Stimulated activated naive CD4-positive, alpha-beta T cell treated with Interleukin-2 at 50 U/mL for 16 hours (primary cell): ENCODE results near the gene CALY.
A peak's percentile ranks its signal among the peaks of the same experiment; 100 is the strongest.
"Not testable (repeated sequence)": the region's sequence is repeated elsewhere in the genome, so short reads cannot be mapped to it uniquely, and the experiment has no call there.

Source experiments
- DNase-seq: peaks from one replicate; lab custom pipeline; 2025; lab: John Stamatoyannopoulos, UW

CALY gene, protein sequence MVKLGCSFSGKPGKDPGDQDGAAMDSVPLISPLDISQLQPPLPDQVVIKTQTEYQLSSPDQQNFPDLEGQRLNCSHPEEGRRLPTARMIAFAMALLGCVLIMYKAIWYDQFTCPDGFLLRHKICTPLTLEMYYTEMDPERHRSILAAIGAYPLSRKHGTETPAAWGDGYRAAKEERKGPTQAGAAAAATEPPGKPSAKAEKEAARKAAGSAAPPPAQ

DNA sequence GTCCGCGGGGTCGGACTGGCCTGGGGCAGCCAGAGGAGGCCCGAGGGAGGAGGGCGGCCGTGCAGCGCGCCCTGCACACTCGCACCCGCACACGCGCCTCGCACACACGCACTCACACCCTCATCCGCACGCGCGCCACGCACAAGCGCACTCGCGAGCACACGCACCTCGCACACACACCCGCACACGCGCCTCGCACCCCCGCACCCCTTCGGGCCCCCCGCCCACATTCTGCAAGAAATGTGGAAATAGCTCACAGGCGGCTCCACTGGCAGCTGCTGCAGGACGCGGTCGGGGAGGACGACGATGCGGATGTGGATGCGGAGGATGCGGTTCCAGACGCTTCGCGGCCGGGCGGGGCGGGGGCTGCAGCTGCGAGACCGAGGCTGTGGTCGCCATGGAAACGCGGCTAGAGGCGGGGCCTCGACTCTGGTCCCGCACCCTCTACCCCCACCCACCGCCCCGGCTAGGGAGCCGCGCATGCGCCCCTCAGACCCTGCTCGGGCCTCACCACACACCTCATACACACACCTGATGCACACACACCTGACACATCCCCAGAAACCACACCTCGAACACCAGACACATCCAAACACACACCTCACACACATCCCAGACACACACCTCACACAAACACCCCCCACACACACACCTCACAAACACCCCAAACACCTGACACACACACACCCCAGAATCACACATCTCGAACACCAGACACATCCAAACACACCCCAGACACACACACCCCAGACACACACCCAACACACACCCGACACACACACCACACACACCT, at the start of gene CALY:
Gene CALY (minus strand): TSS at position 320 of the 793 bp plus-strand sequence. CDS start 7,907 bp downstream, outside the sequence.
- DNase-seq: peak; percentile 76

DNA sequence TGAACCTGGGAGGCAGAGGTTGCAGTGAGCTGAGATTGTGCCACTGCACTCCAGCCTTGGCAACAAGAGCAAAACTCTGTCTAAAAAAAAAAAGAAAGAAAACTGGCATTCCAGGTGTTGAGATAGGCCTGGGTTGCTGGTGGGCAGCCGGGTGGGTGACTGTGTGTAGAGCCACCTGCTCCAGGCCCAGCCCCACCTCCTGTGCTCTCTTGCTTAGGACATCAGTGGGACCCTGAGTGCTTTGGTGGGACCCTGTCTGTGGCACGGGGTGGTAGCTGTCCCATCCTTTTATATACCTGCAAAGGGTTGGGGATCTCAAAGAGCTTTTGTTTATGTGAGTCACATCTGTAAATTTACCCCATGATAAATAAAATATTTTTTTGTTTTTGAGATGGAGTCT, 48.5 kb upstream of the CALY start:
- no peak for DNase-seq

DNA sequence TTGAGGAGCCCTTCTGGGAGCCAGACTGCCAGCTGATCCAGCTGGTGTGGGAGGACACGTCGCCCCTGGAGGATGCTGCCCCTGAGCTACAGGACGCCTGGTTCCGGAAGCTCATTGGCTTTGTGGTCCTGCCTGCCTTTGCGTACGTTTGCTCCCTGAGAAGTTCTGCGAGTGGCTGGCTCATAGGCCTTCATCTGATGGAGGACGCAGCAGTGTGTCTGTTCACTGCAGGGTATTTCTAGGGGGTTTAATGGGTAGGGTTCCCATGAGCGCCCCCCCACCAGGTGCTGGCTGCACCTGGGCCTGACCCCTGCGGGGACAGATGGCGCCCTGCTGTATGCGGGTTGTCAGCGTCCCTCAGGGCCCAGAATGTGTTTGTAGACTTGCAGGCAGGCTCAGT, 47.4 kb upstream of the CALY start:
- no peak for DNase-seq

DNA sequence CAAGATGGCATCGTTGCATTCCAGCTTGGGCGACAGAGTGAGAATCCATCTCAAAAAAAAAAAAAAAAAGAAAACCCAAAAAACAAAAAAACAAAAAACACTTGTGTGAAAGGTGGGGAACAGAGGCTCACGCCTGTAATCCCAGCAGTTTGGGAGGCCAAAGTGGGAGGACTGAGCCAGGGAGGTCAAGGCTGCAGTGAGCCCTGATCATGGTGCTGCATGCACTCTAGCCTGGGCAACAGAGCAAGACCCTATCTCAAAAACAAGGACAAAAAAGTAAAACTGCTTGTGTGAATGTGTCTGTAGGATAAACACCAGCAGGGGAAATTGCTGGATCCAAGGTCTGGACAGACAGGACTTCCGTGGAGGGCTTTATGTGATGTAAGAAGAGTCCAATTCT, 46.9 kb upstream of the CALY start:
- no peak for DNase-seq

DNA sequence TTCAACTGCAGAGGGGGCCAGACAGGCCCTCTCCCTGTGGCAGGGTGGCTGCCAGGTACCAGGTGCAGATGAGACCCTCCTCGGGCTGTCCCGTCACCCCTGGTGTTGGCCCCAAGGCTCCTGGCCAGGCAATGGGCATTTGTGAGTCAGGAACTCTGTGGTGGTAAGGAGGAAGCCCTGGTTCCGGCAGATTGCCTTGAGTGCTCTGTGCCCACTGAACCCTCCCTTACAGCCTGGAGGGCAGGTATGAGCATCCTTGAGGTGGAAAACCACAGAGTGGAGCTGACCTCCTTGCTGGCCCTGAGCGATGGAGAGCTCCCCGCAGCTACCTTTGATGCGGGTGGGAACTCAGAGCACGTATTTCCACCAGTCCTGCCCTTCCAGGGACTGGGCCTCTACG, 44.3 kb upstream of the CALY start:
- DNase-seq: no peak

DNA sequence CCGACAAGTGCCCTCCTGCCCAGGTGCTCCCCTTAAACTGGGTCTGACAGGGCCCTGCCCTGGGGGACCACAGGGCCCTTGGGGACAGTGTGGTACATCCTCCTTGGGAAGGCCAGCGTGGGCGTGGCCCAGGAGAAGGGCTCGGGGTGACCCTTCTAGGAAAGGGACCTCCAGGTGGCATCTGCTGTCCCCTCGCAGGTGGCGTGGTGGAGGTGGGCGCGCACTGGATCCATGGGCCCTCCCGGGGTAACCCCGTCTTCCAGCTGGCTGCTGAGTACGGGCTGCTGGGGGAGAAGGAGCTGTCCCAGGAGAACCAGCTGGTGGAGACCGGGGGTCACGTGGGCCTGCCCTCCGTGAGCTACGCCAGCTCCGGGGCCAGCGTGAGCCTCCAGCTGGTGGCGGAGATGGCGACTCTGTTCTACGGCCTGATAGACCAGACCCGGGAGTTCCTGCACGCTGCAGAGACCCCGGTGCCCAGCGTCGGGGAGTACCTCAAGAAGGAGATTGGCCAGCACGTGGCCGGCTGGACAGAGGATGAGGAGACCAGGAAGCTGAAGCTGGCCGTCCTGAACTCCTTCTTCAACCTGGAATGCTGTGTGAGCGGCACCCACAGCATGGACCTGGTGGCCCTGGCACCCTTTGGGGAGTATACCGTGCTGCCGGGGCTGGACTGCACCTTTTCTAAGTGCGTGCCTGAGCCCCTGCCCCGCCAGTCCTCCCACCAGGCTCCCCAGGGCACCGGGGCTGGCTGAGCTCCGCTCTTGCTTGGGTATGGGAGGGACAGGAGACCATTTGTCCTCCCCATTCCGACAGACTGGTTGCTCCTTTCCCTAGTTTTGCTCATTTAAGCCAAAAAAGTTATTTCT, 43.3 kb upstream of the CALY start:
- DNase-seq: no peak

DNA sequence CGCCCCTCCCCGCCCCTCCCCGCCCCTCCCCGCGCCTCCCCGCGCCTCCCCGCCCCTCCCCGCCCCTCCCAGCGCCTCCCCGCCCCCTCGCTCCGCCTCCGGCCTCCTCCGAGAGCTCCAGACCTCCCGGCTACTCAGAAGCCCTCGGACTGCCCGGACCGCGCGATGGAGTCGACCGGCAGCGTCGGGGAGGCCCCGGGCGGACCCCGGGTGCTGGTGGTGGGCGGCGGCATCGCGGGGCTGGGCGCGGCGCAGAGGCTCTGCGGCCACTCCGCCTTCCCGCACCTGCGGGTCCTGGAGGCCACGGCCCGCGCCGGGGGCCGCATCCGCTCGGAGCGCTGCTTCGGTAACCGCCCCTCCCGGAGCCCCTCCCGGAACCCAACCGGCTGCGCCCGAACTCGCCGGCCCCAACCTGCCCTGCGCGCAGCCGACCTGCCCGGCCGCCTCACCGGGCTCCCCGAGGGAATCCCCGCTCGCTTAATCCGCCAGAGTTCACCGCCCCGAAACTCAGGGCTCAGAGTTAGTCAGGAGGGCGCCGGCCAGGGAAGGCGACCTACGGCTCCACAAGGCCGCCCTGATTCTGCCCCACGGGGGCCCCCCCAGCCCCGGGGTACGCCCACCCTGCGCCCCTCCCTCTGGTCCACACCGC, 42.6 kb upstream of the CALY start, which contains the start of gene PAOX:
Gene PAOX (plus strand): TSS at position 111 of the 649 bp plus-strand sequence. CDS start 55 bp downstream, at position 166.
- peak; percentile 65 for DNase-seq

DNA sequence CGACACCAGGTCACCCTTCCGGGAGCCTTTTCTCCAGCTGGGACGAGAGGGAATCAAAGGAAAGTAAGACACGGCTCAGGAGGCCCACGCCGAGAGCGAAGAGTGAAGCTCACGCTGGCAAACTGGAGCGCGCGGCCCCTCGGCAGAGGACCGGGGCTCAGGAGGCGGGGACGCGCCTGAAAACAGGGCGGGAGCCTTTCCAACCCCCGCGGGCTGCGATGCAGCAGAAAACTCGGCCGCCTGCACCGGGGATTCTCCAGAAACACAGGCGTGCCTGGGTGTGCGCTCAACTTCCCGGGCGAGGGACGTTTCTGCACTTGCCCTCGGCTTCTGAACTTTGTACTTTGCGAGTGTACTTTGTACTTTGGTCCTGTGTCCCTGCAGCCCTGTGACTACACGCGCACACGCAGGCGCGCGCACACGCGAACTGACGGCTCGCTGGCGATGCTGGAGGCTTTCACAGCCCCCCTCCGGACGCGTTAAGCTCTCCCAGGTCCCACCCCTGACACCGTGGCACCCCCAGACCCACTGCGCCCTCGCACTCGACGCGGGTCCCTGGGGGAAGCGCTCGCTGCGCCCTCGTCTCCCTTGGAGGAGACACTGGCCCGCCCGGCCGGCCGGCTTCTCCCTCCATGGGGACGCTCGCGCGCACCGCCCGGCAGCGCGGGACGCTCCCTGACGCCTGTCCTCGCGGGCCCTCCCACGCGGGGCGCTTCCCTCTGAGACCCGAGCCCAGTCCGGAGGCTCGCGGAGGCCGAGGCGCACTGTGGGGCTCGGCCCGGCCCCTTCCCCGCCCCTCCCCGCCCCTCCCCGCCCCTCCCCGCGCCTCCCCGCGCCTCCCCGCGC, 41.8 kb upstream of the CALY start:
- DNase-seq: peak; percentile 53

DNA sequence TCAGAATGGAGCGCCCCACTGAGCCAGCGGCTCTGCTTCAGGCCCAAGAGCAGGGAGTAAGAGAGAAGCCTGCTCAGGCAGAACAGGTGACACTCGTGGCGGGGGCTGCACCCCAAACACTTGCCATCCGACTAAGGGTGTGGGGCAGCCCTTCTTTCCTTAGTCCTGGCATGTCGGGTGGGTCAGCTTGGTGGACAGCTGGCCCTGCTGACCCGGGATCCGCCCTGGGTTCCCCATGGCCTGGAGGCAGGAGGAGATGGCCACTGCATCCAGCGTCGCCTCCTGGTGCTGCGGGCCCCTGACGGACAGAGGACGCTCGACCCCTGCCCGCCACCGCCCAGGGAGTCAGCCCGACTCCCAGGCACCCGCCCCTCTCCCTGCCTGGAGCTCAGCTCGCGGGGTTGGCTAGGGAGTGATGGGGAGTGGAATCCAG, 41.1 kb upstream of the CALY start:
- DNase-seq: no peak

DNA sequence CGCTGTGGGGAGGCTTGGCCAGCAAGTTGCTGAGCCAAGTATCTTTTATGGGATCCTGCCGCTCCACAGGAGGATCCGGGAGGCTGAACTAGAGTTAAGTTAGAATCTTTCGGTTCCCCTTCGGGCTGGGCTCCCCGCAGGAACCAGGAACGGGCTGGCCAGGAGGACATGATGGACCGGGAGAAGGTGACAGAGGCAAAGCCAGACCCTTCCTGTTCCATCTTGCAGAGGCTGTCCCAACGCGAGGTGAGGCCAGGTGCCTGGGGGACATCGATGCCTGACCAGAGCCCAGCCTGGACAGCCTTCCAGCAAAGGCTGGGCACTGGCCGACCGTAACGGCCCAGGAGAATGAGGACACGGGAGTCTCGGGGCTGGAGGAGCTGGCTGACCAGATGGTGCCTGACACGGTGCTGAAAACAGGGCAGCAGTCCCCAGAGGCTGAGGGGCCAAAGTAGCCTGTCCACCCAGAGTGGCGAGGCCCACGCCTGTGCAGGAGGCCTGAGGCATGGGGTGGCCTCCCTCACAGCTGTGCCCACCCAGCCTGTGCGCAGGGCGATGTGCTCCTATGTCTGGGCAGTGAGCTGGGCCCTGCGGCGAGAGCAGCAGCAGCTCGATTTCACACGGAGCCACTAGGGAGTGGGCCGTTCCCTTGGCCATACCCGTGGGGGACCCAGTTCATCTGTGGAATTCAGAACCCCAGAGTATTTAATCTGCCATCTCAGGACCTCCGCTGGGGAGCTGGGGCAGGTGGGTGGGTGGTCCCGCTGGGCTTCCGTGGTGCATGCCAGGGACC, 40.5 kb upstream of the CALY start:
- no peak for DNase-seq

DNA sequence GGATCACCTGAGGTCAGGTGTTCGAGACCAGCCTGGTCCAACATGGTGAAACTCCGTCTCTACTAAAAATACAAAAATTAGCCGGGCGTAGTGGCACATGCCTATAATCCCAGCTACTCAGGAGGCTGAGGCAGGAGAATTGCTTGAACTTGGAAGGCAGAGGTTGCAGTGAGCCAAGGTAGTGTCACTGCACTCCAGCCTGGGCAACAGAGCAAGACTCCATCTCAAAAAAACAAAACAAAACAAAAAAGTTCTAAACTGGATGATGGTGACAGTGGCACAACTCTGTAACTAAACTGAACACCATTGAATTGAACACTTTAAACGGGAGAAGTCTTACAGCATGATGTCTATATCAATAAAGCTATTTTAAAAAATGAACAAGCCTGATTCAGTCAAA, 39.5 kb upstream of the CALY start:
- DNase-seq: not testable (repeated sequence)

DNA sequence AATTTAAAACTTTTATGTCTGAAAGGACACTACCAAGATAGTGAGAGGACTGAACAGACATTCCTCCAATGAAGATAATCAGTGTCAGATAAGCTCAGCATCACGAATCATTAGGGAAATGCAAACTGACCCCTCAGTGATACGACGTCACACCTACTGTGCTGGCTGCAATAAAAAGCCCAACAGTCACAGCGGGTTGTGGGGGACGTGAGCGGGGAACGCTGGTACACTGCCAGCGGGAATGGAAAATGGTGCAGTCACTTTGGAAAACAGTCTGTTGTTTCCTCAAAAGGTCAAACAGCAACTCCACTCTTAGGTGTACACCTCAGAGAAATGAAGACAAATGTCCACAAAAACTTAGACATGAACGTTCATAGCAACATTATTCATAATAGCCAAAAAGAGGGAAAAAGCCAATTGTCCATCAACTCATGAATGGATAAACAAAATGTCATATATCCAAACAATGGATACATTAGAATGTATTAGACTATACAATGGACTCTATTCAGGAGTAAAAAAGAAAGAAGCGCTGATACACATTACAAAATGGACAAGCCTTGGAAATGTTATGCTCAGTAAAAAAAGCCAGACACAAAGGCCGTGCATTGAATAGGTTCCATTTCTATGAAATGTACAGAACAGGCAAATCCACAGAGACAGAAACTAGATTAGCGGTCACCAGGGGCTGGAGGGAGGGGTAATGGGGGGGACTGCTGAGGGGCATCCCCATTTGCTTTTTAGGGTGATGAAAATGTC, 38.8 kb upstream of the CALY start:
- no peak for DNase-seq

DNA sequence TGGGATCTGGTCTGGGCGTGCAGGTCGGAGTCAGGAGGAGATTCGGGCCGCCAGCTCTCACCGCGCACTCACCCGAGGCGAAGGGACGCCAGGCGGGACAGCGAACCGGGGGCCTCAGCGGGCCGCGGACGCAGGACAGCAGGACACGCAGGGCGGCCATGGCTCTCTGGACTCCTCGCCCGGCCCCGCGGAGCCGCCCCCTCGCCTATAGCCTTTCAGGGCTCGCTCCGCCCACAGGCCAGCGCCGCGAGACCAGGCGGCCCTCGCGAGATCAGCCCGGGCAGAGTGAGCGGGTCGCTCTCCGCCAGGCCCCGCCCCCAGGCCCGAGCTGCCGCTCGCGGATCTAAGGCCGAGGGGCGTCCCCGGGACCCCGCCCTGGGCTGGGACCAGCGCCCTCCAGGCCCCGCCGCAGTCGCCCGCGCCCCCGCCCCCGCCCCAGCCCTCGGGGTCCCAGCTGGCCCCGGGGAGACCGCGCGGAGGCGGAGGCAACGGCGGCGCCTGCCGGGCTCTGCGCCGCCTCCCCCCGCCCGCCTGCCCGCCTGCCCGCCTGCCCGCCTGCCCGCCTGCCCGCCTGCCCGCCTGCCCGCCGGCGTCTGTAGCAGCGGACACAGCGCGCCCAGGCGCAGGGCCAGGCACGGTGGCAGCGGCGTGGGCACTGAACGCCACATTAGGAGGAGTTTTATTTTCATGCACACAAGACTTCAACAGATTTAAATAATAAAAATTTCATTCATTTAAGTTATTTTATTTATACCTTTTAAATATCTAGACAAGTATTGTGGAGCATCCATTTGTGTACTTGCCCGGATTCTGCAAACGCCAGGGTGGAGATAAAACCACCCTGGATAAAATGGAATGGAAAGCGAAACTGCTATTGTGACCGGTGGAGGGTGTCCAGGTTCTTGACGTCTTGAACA, 36.7 kb upstream of the CALY start, which contains the start of gene ECHS1:
Gene ECHS1 (minus strand): TSS at position 181 of the 917 bp plus-strand sequence. CDS start 21 bp downstream, at position 160.
- DNase-seq: peak; percentile 89

DNA sequence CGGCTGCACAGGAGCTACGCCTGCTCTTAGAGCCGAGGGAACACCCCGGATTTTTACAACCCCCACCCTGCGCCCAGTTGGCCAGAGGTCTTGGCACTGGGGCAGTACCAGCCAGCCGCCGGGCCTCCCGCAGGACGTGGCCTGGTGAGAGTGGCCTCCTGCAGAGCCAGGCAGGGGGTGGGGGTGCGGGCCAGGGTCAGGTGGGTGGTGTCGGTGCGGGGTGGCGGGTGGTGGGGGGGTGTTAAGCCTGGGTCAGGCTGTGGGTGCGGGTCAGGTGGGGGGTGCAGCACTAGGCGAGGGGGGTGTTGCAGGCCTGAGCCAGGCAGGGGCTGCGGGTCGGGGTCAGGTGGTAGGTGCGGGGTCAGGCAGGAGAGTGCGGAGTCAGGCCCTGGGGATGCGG, 35.8 kb upstream of the CALY start:
- no peak for DNase-seq

DNA sequence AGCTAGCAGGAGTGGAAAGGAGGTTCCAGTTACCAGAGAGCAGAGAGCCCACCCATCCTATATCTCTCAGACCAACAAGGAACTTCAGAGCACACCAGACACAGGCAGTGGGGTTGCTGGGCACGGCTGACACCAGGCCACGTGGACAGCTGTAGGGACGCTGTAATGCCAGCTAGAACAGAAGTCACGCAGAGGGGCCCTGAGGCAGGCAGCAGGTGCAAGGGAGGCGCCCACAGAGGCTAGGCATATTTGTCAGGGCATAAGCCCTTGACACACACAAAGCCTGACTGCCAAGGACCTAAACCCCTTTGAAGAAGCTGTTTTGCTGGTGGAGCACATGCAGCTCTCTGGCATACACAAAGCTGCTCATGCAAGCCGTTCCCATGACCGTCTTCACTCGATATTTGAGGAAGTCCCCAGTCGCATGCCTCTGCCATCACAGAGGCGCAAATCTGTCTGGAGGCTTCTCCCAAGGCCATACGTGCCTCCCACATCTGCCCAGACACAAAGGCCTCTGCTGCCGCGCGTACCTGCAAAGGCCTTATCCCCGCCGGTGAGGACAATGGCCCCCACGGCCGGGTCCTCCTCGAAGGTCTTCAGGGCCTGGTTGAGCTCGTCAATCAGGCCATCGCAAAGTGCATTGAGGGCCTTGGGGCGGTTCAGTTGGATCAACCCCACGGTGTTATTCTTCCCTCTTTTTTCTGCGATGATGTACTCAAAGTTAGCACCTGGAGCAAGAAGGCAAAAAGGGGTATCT, 33.5 kb upstream of the CALY start:
- DNase-seq: no peak

DNA sequence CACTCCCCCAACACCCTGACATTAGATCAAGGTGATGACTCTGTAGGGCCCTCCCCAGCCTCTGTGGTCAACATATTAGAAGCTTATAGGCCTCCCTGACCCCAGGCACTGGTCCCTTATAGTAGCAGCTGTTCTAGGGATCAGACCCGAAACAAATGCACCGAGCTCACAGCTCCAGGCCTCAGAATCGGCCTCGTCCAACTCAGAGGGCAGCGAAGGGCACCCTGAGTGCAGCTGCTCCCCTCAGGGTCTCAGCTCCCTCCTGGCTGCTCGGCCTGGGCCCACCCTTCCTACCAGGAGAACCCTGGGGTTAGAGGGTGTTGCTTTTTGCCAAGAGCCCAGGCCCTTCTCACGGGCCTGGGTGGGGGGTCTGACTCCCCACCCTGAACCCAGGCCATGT, 31.5 kb upstream of the CALY start:
- no peak for DNase-seq

DNA sequence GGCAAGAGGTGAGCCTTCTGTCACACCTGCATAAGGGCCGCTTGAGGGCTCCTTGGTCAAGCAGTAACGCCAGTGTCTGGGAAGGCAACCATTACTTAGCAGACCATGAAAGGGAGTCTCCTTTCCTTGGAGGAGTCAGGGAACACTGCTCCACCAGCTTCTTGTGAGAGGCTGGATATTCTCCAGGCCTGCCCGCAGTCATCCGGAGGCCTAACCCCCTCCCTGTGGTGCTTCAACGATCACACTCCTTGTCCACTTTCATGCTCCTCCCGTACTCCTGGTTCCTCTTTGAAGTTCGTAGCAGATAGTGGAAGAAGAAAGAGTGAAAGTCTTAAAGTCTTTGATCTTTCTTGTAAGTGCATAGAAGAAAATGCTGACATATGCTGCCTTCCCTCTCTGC, 30.8 kb upstream of the CALY start:
- DNase-seq: not testable (repeated sequence)
